Upper lobe of right lung (tissue), 1 donor: ENCODE data around the gene SPSB1. TPM values are rescaled to one million over a fixed set of nuclear protein-coding genes. Genes with fewer than 3 reads are reported as not detected.
A peak's percentile ranks its signal among the peaks of the same experiment; 100 is the strongest.

Source experiments
- ATAC-seq: fragments of 200-7000 bp; cut with Tn5 transposase; one replicate; pipeline ENCODE4 v1.9.1; 2020; ENCODE audit warnings: mild to moderate bottlenecking, moderate library complexity
- DNase-seq: peaks from one replicate; pipeline ENCODE4 v3.0.0-alpha.2; 2020
- H3K27ac ChIP-seq: fragments of 200-600 bp; one replicate; pipeline ENCODE4 v1.8.0; 2022
- H3K27me3 ChIP-seq: fragments of 200-600 bp; one replicate; pipeline ENCODE4 v1.8.0; 2022; ENCODE audit warnings: mild to moderate bottlenecking
- H3K36me3 ChIP-seq: fragments of 200-600 bp; one replicate; pipeline ENCODE4 v1.8.0; 2022
- H3K4me1 ChIP-seq: fragments of 200-600 bp; one replicate; pipeline ENCODE4 v1.8.0; 2022
- H3K4me3 ChIP-seq: fragments of 200-600 bp; one replicate; pipeline ENCODE4 v1.8.0; 2022; ENCODE audit warnings: mild to moderate bottlenecking
- H3K9me3 ChIP-seq: fragments of 200-600 bp; one replicate; pipeline ENCODE4 v1.8.0; 2022
- CTCF ChIP-seq: fragments of 200-600 bp; IDR thresholded peaks from one replicate; pipeline ENCODE4 v1.8.0; 2022; ENCODE audit warnings: antibody characterized with exemption
- intact Hi-C: fragments of 100-400 bp; cut with DNase I; formaldehyde crosslinking; loops from one replicate; pipeline ENCODE4 v1.11.0; 2022
- total RNA-seq: library from RNA; stranded (reverse); fragmentation: NEBNext Ultra II Directional; extraction: Animal tissue kit (Norgen Biotek cat#: 25700); gene quantifications from one replicate; pipeline ENCODE4 v1.2.1, GENCODE V29; 2021
- donor health status: DM: no; HTN: yes; CAD: no; lungs with severe emphysema.

Gene SPSB1
- total RNA-seq, 1 donor from 2014 or later = 29.0 TPM

GRCh38 chr1:9312168-9312720 lies 19.6 kb downstream of the SPSB1 start:
- intact Hi-C loops = no loop called here
- H3K27ac ChIP-seq = no peak overlapping the region
- H3K9me3 ChIP-seq = no peaks in the 10 kb centered on the region
- H3K27me3 ChIP-seq = no peaks in the 10 kb centered on the region
- no peak overlapping the region for H3K4me3 ChIP-seq
- DNase-seq (no peak), ATAC-seq (no peak)
- no peak for TF ChIP-seq CTCF
- H3K36me3 ChIP-seq = no peaks in the 10 kb centered on the region
- H3K4me1 ChIP-seq = peaks cover 11% of the 10 kb centered on the region

- intact Hi-C loops = no loop called here
- TF ChIP-seq CTCF = no peak
- no peak for ATAC-seq
- no peak for DNase-seq
- no peaks in the 10 kb centered on the region for H3K36me3 ChIP-seq
- no peaks in the 10 kb centered on the region for H3K27me3 ChIP-seq
- peaks cover 11% of the 10 kb centered on the region for H3K4me1 ChIP-seq
- no peak overlapping the region for H3K4me3 ChIP-seq
- H3K27ac ChIP-seq = no peak overlapping the region
- H3K9me3 ChIP-seq = no peaks in the 10 kb centered on the region
Observed at GRCh38 chr1:9313576-9313975, 20.9 kb downstream of the SPSB1 start.

- no peak overlapping the region for H3K27ac ChIP-seq
- TF ChIP-seq CTCF = no peak
- peaks cover 11% of the 10 kb centered on the region for H3K4me1 ChIP-seq
- H3K27me3 ChIP-seq = no peaks in the 10 kb centered on the region
- DNase-seq (no peak), ATAC-seq (no peak)
- no peaks in the 10 kb centered on the region for H3K36me3 ChIP-seq
- no peak overlapping the region for H3K4me3 ChIP-seq
- no peaks in the 10 kb centered on the region for H3K9me3 ChIP-seq
- intact Hi-C loops = no loop called here
Observed at GRCh38 chr1:9314111-9314510, 21.4 kb downstream of the SPSB1 start.

- TF ChIP-seq CTCF = no peak
- Histone ChIP-seq H3K4me3 (no peak overlapping the region), H3K4me1 (peaks cover 14% of the 10 kb centered on the region), H3K9me3 (no peaks in the 10 kb centered on the region), H3K27me3 (no peaks in the 10 kb centered on the region), H3K36me3 (no peaks in the 10 kb centered on the region), H3K27ac (no peak overlapping the region)
- DNase-seq = no peak
- ATAC-seq = peak; percentile 46
- intact Hi-C loops = no loop called here
Observed at GRCh38 chr1:9314711-9315379, 22.2 kb downstream of the SPSB1 start.

GRCh38 chr1:9315411-9316079 lies 22.9 kb downstream of the SPSB1 start:
- DNase-seq = no peak
- Histone ChIP-seq H3K27ac (no peak overlapping the region), H3K4me3 (no peak overlapping the region), H3K27me3 (no peaks in the 10 kb centered on the region), H3K9me3 (no peaks in the 10 kb centered on the region), H3K4me1 (peaks cover 17% of the 10 kb centered on the region), H3K36me3 (no peaks in the 10 kb centered on the region)
- no peak for TF ChIP-seq CTCF
- no peak for ATAC-seq
- intact Hi-C loops = no loop called here
